Measurements from ENCODE around the gene HNRNPLL.
"Not testable (repeated sequence)": the region's sequence is repeated elsewhere in the genome, so short reads cannot be mapped to it uniquely, and the experiment has no call there.

Gene HNRNPLL

GRCh38 chr2:38551171-38551570 lies 51.6 kb downstream of the HNRNPLL start:
- no peak for DNase-seq

DNA sequence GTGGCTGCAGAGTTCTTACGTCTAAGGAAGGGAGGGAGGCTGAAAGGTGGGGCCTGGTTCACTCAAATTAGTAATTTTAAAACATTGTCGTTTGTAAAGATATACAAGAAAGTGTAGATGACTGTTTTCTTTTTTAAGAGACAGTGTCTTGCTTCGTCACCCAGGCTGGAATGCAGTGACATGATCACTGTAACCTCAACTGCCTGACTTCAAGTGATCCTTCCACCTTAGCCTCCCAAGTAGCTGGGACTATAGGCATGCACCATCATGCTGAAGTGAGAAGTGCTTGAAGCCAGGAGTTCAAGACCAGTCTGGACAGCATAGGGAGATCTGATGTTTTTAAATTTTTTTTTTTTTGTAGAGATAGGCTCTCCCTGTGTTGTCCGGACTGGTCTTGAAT lies 52.9 kb downstream of the HNRNPLL start:
- DNase-seq = no peak

DNA sequence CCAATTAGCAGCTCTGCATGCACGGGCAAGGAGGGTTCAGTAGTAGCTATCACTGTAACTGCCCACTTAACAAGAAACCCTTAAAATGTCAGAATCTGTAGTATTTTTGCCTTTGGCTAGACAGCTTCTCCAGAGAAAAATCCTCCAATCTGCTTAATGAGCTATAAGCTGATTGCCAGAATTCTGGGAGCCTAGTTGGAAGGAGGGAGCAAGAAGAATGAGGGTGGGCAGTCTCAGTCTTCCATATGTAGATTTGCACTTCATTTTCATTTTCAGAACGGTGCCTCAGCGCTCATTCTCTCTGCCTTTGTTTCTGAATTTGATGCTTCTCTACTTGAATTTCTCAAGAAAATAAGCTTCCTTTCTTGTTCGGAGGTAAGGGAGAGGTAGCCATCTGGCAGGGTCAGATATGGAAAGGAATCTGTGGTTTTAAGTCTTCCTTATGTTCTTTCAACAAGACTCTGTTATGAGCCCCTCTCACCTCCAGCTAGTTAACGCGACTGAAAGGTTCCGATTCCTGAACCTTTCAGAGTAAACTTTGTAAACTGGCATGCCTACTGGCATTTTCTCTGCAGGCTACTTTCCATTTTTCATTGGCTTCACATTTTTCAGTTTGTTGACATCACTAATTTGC lies 53.5 kb downstream of the HNRNPLL start:
- no peak for DNase-seq

GRCh38 chr2:38547791-38548190 lies 54.9 kb downstream of the HNRNPLL start:
- DNase-seq = no peak

DNA sequence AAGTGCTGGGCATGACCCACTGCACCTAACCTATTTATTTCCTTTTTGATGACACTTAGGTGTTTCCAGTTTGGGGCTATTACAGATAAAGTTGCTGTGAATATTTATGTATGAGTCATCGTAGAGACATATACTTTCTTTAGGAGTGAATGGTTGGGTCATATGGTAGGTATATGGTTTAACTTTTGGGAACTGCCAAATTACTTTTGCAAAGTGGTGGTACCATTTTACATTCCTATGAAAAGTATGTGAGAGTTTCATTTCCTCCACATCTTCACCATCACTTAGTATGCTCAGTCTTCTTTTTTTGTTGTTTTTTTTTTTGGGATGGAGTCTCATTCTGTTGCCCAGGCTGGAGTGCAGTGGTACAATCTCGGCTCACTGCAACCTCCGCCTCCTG lies 56.1 kb downstream of the HNRNPLL start:
- DNase-seq = no peak

- no peak for DNase-seq
Observed at GRCh38 chr2:38546064-38546463, 56.7 kb downstream of the HNRNPLL start.

DNA sequence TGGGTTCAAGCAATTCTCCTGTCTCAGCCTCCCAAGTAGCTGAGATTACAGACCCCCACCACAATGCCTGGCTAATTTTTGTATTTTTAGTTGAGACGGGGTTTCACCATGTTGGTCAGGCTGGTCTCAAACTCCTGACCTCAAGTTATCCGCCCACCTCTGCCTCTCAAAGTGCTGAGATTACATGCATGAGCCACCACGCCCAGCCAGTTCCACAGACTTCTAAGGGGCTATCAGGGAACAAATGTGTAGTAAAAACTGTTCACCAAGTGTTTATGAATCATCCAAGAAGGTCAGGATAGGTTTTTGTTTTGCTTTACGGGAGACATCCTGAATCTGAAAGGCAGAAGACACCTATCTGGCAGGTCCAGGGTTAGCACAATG lies 60.5 kb downstream of the HNRNPLL start:
- not testable (repeated sequence) for DNase-seq

GRCh38 chr2:38540580-38541286 lies 62.0 kb downstream of the HNRNPLL start:
- no peak for DNase-seq

DNA sequence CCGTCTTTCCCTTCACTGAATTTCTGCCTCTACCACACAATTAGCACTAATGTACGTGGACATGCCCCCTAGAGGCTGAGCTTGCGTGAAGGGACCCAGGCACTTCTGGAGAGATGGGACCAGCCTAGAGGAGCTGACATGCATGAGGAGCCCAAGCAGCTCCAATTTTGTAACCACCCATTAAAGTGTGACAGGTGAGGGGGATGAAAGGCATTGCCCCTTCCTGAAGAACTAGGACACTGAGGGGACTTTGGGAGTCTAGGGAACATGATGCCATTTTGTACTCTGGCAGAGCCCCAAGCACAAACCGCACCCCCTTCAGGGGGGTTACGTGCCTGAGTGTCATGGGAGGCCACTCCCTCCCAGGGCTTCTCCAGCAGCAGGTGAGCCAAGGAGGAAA lies 63.6 kb downstream of the HNRNPLL start:
- no peak for DNase-seq

DNA sequence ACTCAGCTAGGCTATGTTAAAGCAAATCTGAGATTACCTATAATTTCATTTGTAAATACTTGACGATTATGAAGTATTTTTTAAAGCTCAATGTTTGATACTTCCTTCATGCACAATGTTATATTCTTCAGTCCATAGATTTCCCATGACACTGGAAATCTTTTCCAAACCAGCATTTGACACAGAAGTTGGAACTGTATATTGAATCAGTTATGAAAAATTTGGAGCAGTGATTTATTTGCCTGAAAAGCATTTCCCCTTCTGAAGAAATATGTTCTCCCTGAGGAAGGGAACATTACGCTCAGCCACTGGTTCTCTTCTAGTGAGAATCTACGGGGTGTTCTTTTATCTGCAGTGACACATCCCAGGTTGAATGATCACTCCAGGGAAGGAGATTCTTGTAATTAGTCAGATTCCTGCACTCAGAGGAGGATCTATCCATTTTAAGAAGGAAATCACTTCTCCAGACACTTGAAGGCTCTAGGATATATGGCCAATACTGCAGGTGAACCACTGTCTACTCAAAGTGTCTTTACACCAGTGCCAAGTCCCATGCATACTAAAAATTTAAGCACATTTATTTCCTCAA lies 64.7 kb downstream of the HNRNPLL start:
- DNase-seq = no peak

GRCh38 chr2:38537296-38537695 lies 65.4 kb downstream of the HNRNPLL start:
- DNase-seq = not testable (repeated sequence)

DNA sequence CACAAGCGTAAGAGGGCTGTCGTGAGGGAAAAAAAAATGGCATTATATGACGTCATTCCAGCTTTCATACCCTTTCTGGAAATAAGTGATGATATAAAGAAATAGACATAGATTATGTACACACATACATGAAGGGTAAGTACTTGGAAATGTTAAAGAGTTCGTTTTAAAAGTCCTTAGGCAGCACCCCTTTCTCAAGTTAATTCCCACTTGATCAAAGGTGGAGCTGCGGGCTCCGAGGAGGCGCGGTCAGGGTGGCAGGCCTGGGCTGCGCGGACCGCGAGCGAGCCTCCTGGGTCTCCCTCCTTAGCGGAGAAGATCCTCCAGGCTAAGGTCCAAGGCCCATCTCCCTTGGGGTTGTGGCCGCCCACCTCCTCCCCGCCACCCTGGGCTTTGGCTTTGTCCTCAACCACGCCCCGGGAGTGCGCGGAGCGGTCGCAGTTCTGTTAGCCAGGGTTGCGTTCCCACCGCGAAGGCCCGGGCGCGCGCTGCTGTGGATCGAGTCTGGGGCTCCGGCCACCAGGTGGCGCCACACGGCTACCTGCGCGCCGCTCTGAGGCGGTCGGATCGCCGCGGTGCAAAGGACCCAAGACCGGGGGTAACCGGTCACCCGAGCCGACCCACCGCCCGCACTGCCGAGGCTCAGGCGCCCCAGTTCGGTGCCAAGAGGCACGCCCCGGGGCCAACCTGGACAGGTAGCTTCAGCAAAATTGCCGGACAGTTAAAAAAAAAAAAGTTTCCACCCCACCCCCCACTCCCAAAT lies 66.8 kb downstream of the HNRNPLL start:
- no peak for DNase-seq

GRCh38 chr2:38535404-38535743 lies 67.4 kb downstream of the HNRNPLL start:
- DNase-seq = no peak

DNA sequence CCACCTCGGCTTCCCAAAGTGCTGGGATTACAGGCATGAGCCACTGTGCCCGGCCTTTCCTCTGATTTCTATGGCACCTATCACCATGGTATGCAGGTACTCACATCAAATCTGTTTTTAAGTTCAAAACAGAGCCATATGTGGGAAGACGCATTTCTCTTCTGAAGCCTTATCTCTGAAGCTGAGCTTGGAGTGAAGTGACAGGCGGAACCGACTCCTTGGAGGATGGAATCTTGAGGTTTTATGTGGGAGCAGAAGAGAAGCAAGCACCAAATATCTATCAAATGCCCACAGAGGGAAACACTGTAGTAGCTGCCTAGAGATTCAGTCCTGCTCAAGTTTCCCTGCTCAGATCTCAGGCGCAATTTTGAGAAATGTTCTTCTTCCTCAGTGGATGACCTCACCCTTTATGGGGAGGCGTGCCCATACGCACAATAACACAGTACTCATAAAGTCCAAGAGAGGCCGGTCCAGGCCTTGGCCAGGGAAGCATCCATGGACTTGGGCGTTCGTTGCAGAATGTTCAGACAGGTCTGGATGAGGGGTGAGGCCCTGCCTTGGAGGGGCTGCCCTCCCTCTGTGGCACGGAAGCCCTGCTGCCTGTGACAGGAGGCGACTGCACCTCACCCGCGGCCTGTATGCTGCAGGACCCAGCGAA lies 67.9 kb downstream of the HNRNPLL start:
- DNase-seq = no peak

DNA sequence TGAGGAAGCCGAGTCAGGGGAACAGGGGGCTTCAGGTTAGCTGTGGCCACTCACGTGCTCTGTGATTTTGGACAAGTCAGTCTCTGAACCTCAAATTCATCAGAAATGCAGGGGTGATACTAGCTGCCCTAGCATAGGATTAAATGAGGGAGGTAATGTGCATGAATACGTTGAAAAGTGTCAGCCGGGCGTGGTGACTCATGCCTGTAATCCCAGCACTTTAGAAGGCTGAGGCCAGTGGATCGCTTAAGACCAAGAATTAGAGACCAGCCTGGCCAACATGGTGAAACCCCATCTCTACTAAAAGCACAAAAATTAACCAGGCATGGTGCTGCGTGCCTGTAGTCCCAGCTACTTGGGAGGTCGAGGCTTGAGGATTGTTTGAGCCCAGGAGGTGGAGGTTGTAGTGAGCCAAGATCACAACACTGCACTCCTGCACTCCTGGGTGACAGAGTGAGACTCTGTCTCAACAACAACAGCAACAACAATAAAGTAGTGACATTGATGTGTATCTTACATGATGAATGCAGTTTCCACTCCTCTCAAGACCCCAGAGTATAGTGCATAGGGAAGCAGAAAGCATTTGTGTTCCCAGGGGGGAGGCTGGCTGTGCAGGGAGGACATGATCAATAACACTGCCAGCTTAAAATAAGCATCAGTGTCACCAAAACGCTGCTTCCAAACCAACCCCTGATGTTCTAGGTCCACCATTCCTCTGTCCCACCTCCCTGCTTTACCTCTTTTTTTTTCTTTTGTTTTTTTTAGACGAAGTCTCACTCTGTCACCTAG lies 68.8 kb downstream of the HNRNPLL start:
- no peak for DNase-seq

DNA sequence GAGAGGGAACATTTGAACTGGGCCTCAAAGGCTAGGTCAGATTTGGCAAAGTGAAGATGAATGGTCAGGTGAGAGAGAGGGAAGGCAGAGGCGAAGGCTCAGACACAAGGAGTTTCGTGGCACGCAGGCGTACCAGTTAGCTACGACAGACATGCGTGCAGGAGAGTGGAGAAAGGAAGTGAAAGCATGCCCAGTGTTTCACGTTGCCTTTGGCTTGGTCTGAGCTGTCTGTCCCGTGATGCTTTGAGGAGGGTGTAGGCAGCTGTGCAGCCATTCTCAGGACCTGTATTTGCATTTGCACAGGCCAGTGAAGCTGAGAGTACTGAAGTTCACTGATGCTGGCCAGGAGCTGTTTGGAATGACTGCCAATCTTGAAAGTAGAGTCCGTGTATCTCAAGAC lies 69.5 kb downstream of the HNRNPLL start:
- no peak for DNase-seq

- no peak for DNase-seq
Observed at GRCh38 chr2:38532366-38532765, 70.4 kb downstream of the HNRNPLL start.

- DNase-seq = no peak
Observed at GRCh38 chr2:38529208-38529607, 73.5 kb downstream of the HNRNPLL start.

DNA sequence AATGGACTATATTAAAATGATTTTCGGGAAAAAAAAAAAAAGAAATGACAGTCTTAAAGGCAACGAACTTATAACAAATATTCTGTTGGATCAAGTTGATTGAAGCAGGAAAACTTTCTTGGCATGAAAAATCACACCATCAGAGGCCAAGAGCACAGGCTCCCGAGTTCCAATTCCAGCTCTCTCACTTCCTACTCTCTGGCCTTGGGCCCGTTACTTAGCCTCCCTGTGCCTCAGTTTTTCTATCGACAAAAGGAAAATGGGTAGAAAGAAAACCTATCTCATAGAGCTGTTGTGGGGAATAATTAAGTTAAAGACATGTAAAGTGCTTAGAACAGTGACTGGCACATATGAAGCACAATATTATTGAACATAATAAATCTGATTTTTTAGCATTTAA lies 74.2 kb downstream of the HNRNPLL start:
- no peak for DNase-seq

DNA sequence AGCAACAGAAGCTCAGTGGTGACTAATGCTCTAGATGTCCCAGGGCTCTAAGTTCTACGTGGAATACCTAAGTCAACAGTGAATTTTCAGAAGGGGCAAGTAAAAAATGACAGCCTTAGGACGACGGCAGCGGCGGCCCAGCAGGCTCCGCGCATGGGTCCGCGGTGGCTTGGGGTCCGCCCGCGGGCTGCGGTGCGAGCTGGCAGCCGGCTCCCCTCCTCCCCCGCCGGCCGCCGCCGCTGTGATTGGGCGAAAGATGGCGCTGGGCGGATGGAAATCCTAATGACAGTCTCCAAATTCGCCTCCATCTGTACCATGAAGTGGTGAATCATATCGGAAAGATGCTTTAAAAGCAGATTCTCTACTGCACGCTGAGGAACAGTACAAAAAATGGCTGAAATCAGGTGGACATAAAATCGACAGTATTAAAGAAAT lies 74.7 kb downstream of the HNRNPLL start:
- DNase-seq = no peak

DNA sequence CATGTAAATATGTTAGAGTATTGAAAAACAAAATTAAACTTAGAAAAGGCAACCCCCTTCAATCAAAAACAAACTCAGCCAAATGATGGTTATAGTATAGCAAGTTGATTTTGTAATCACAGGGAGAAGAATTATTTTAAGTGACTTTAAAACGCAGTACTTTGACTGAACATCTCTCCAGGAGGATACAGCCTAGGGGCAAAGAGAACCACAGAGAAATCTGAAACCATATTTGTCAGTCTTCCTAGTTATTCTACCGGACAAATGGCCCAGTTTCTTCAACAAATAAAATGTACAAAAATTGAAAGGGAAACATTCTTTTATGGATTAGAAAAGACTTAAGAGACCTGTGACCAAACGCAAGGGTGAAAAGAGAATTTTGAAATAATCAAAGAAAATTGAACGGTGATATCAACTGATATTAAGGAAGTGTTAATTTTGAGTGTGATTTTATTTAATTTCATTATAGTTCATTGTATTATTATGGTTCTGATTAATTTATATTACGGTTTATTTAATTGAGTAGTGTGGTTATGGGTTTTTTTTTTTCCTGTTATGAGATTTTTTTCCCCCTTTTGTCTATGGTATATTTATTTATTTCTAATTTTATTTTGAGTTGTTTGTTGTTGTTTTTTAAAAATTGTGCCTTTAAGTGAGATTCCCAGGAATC lies 75.3 kb downstream of the HNRNPLL start:
- DNase-seq = no peak

- no peak for DNase-seq
Observed at GRCh38 chr2:38526195-38526594, 76.5 kb downstream of the HNRNPLL start.
